Measurements from ENCODE around the gene PTPRN2. TPM values are rescaled to one million over a fixed set of nuclear protein-coding genes. Genes with fewer than 3 reads are reported as not detected.

The PTPRN2 gene
- total and polyA plus RNA-seq, 2 donors (not counting 3 experiments of a cell fraction or from before 2014, with no cell fraction given): 0.62 to 0.88 TPM

- Histone ChIP-seq H3K9me1 (replicated peaks; ENCODE audit: control insufficient read depth, extremely low read depth, insufficient read depth, low read length) (no peaks in the 10 kb centered on the region), H2AFZ (ENCODE audit: low read depth, low read length) (no peak overlapping the region), H3K36me3 (ENCODE audit: control insufficient read depth in 2 of 2, extremely low read depth in 1 of 2, insufficient read depth in 2 of 2, low read length in 2 of 2) (no peaks in the 10 kb centered on the region), H3K27ac (ENCODE audit: insufficient read depth, low read depth, low read length) (no peak overlapping the region), H3K9ac (replicated peaks; ENCODE audit: extremely low read depth, insufficient read depth, low read length) (no peak overlapping the region), H3K4me2 (ENCODE audit: insufficient read depth, low read length) (no peak overlapping the region), H3K4me1 (ENCODE audit: control insufficient read depth, extremely low read depth, insufficient read depth, low read length) (no peaks in the 10 kb centered on the region), H3K9me3 (replicated peaks; ENCODE audit: control insufficient read depth, insufficient read depth, low read length) (no peaks in the 10 kb centered on the region), H4K20me1 (replicated peaks; ENCODE audit: control insufficient read depth, extremely low read depth, insufficient read depth, low read length) (no peaks in the 10 kb centered on the region), H3K79me2 (ENCODE audit: control insufficient read depth, insufficient read depth, low read length) (no peaks in the 10 kb centered on the region), H3K27me3 (ENCODE audit: control insufficient read depth in 2 of 2, insufficient read depth in 2 of 2, low read length in 2 of 2) (no peaks in the 10 kb centered on the region), H3K4me3 (replicated peaks in 1 of 3; ENCODE audit: insufficient read depth in 1 of 3, low read depth in 1 of 3, low read length in 3 of 3) (no peak overlapping the region)
- FAIRE-seq: no peak
- no peak for TF ChIP-seq POLR2A (IDR thresholded peaks at IDR 0.05; ENCODE audit: low read depth, low read length)
- TF ChIP-seq GATA2 (IDR thresholded peaks at IDR 0.05; ENCODE audit: insufficient read depth, insufficient read length, low read depth, low read length): no peak
- no peak for TF ChIP-seq MYC (IDR thresholded peaks at IDR 0.05; ENCODE audit: low read depth, low read length)
- TF ChIP-seq FOS (IDR thresholded peaks at IDR 0.05; ENCODE audit: borderline replicate concordance, insufficient read depth, low read length): no peak
- TF ChIP-seq JUN (IDR thresholded peaks at IDR 0.05; ENCODE audit: borderline replicate concordance, insufficient read depth, insufficient read length, low read depth): no peak
- no peak for TF ChIP-seq EZH2 (IDR thresholded peaks at IDR 0.05; ENCODE audit: borderline replicate concordance, low read depth, low read length, severe bottlenecking)
- TF ChIP-seq POLR2AphosphoS5 (IDR thresholded peaks at IDR 0.05; ENCODE audit: insufficient read depth, low read depth, low read length): no peak
- no peak for TF ChIP-seq CTCF (IDR thresholded peaks at IDR 0.05; ENCODE audit: extremely low read depth in 1 of 2, insufficient read depth in 1 of 2, low read depth in 1 of 2, low read length in 2 of 2)
- TF ChIP-seq MAX (IDR thresholded peaks at IDR 0.05; ENCODE audit: insufficient read depth, insufficient read length): no peak
- no peak for DNase-seq (ENCODE audit: low read depth, low spot score)
- intact Hi-C loops (cut with micrococcal nuclease) (no loop called here), dilution Hi-C loops (cut with MboI; ENCODE audit: extremely low pct_ligation_motif_present, low sequenced_read_pairs) (no loop called here)
- CTCF ChIA-PET: no interaction called here
- BruUV-seq (replicated peaks): no TSS peak
- POLR2A ChIA-PET: no interaction called here
Measured at GRCh38 chr7:157862731-157863130, 724.9 kb downstream of the PTPRN2 start.

All from endothelial cell of umbilical vein (primary cell).